ENCODE results near the gene NDUFB10.
A peak's percentile ranks its signal among the peaks of the same experiment; 100 is the strongest.

- TF ChIP-seq CTCF (IDR thresholded peaks at IDR 0.05) (peak in 1 of 5 experiments; percentile 7), POLR2A (IDR thresholded peaks at IDR 0.05) (no peak), EP300 (IDR thresholded peaks at IDR 0.05; ENCODE audit: low read depth) (no peak), POLR2AphosphoS5 (IDR thresholded peaks at IDR 0.05) (no peak)
Measured at GRCh38 chr16:2008631-2009163, 49.4 kb downstream of the NDUFB10 start.
